Endothelial cell of umbilical vein (primary cell): ENCODE data around the gene DLST. TPM values are rescaled to one million over a fixed set of nuclear protein-coding genes. Genes with fewer than 3 reads are reported as not detected.

Source experiments
- BruUV-seq: library from RNA; stranded (reverse); fragments of 400-500 nt; replicated peaks from 2 replicates; lab custom pipeline; 2021; lab: Mats Ljungman, UMichigan
- CTCF ChIA-PET: fragments of 300-600, 350-600 bp; sonication (Branson Sonifier 250); formaldehyde crosslinking; loops from one replicate; lab custom pipeline; 2021; ENCODE audit warnings: antibody characterized with exemption, inconsistent platforms; lab: Charles Lee
- POLR2A ChIA-PET: fragments of 300-600, 350-600 bp; sonication (Branson Sonifier 250); formaldehyde crosslinking; loops from one replicate; lab custom pipeline; 2021; ENCODE audit warnings: antibody characterized with exemption, inconsistent platforms; lab: Charles Lee
- DNase-seq: peaks from one replicate; pipeline ENCODE4 v3.0.0-alpha.2; 2011; ENCODE audit warnings: low read depth, low spot score
- FAIRE-seq: peaks from 2 replicates; lab custom pipeline; 2011; peaks lifted over from hg19 to GRCh38; lab: Jason Lieb, UNC
- H2AFZ ChIP-seq: 2 replicates; pipeline ENCODE4 v1.6.0; 2012; ENCODE audit warnings: low read depth, low read length, control low read depth, inconsistent platforms
- H3K27ac ChIP-seq: 2 replicates; pipeline ENCODE4 v1.5.1; 2011; ENCODE audit warnings: low read depth, mild to moderate bottlenecking, control low read depth, low read length, moderate library complexity; ENCODE audit not compliant: insufficient read depth
- H3K27me3 ChIP-seq, 2 experiments: 2 replicates each; pipeline versions ENCODE4 v1.6.0 to v1.6.1; 2011; ENCODE audit warnings: low read length in 2 of 2, mixed read lengths in 1 of 2; ENCODE audit not compliant: control insufficient read depth in 2 of 2, insufficient read depth in 2 of 2
- H3K36me3 ChIP-seq, 2 experiments: 2 replicates in 1 of 2; 3 replicates in 1 of 2; pipeline ENCODE4 v1.5.1; 2011; ENCODE audit warnings: low read length in 2 of 2, mild to moderate bottlenecking in 1 of 2, moderate library complexity in 1 of 2; ENCODE audit not compliant: control insufficient read depth in 2 of 2, insufficient read depth in 2 of 2; ENCODE audit errors: extremely low read depth in 1 of 2
- H3K4me1 ChIP-seq: 3 replicates; pipeline ENCODE4 v1.5.1; 2011; ENCODE audit warnings: mild to moderate bottlenecking, low read length; ENCODE audit not compliant: control insufficient read depth, insufficient read depth; ENCODE audit errors: extremely low read depth
- H3K4me2 ChIP-seq: 2 replicates; pipeline ENCODE4 v1.6.1; 2011; ENCODE audit warnings: low read length, control low read depth, mixed read lengths; ENCODE audit not compliant: insufficient read depth
- H3K4me3 ChIP-seq, 3 experiments: fragments of 200-600 bp in 1 of 3; sonication (generic), shearing (Covaris generic) in 1 of 3; replicated peaks in 1 of 3; 2 replicates each; pipeline ENCODE4 v1.5.1; 2011 to 2016; ENCODE audit warnings: control low read depth in 3 of 3, low read length in 3 of 3, mild to moderate bottlenecking in 2 of 3, inconsistent platforms in 1 of 3, low read depth in 1 of 3, moderate library complexity in 1 of 3; ENCODE audit not compliant: insufficient read depth in 1 of 3
- H3K79me2 ChIP-seq: 2 replicates; pipeline ENCODE4 v1.6.0; 2012; ENCODE audit warnings: low read length, inconsistent platforms; ENCODE audit not compliant: control insufficient read depth, insufficient read depth
- H3K9ac ChIP-seq: replicated peaks from 2 replicates; pipeline ENCODE3; 2011; ENCODE audit warnings: low read length, control low read depth; ENCODE audit not compliant: insufficient read depth; ENCODE audit errors: extremely low read depth
- H3K9me1 ChIP-seq: replicated peaks from 3 replicates; pipeline ENCODE4 v1.6.0; 2011; ENCODE audit warnings: mild to moderate bottlenecking, low read length; ENCODE audit not compliant: control insufficient read depth, insufficient read depth; ENCODE audit errors: extremely low read depth
- H3K9me3 ChIP-seq: replicated peaks from 2 replicates; pipeline ENCODE4 v1.5.1; 2012; ENCODE audit warnings: low read length, inconsistent platforms; ENCODE audit not compliant: control insufficient read depth, insufficient read depth
- H4K20me1 ChIP-seq: replicated peaks from 2 replicates; pipeline ENCODE3; 2011; ENCODE audit warnings: mild to moderate bottlenecking, low read length; ENCODE audit not compliant: control insufficient read depth, insufficient read depth; ENCODE audit errors: extremely low read depth
- CTCF ChIP-seq, 2 donors: IDR thresholded peaks; 1 replicate in 1 of 2; 2 replicates in 1 of 2; pipeline ENCODE4 v1.5.1; 2011; ENCODE audit warnings: low read length in 2 of 2, mild to moderate bottlenecking in 2 of 2, moderate library complexity in 2 of 2, control low read depth in 1 of 2, inconsistent platforms in 1 of 2, low read depth in 1 of 2; ENCODE audit not compliant: insufficient read depth in 1 of 2; ENCODE audit errors: extremely low read depth in 1 of 2
- EZH2 ChIP-seq: IDR thresholded peaks from 2 replicates; pipeline ENCODE4 v1.6.1; 2012; ENCODE audit warnings: borderline replicate concordance, low read depth, mild to moderate bottlenecking, moderate library complexity, low read length, inconsistent platforms; ENCODE audit not compliant: severe bottlenecking
- GATA2 ChIP-seq: IDR thresholded peaks from 2 replicates; pipeline ENCODE4 v1.7.0; 2011; ENCODE audit warnings: low read depth, mild to moderate bottlenecking, moderate library complexity, mixed read lengths, low read length; ENCODE audit not compliant: insufficient read length, insufficient read depth
- POLR2A ChIP-seq: IDR thresholded peaks from 2 replicates; pipeline ENCODE4 v1.6.1; 2012; ENCODE audit warnings: low read depth, mild to moderate bottlenecking, control low read depth, low read length
- dilution Hi-C: fragments of 300-500 bp; cut with MboI; formaldehyde crosslinking; loops from one replicate; pipeline ENCODE4 v1.15.0; 2019; ENCODE audit warnings: low sequenced_read_pairs; ENCODE audit not compliant: extremely low pct_ligation_motif_present
- intact Hi-C: fragments of 100-400 bp; cut with micrococcal nuclease; formaldehyde crosslinking; loops from one replicate; pipeline ENCODE4 v1.10.0; 2022
- polyA plus RNA-seq, 4 experiments: library from polyadenylated mRNA; depleted of rRNA in 3 of 4; stranded (reverse) in 3 of 4; unstranded in 1 of 4; fragments of >200 nt; gene quantifications; 2 replicates each; pipeline versions ENCODE4 v1.2.1 to v1.2.3, GENCODE V29; 2011 to 2012; ENCODE audit warnings: missing spikeins in 1 of 4
- total RNA-seq: library from RNA; stranded (reverse); gene quantifications from 2 replicates; pipeline ENCODE4 v1.2.3, GENCODE V29; 2021
- TF ChIP-seq, protein P1 (sequence below): IDR thresholded peaks from 2 replicates; pipeline ENCODE4 v1.6.1; 2011; ENCODE audit not compliant: insufficient read depth, insufficient read length

The DLST gene
- total and polyA plus RNA-seq, 2 donors (not counting 3 experiments of a cell fraction or from before 2014, with no cell fraction given): 98.4 to 110 TPM

GRCh38 chr14:74942608-74943007 lies 60.9 kb downstream of the DLST start:
- intact Hi-C loops (no loop called here), dilution Hi-C loops (no loop called here)
- Histone ChIP-seq H4K20me1 (no peaks in the 10 kb centered on the region), H3K79me2 (no peaks in the 10 kb centered on the region), H3K4me3 (no peak overlapping the region), H3K4me1 (peaks cover 51% of the 10 kb centered on the region), H3K36me3 (peaks cover 17 to 27% of the 10 kb centered on the region in 2 experiments), H3K27ac (peak overlapping the region; percentile 42), H2AFZ (no peak overlapping the region), H3K9ac (no peak overlapping the region), H3K9me1 (no peaks in the 10 kb centered on the region), H3K9me3 (no peaks in the 10 kb centered on the region), H3K4me2 (no peak overlapping the region), H3K27me3 (no peaks in the 10 kb centered on the region)
- FAIRE-seq (no peak), DNase-seq (no peak)
- BruUV-seq: no TSS peak
- POLR2A ChIA-PET: interaction anchor here (1.9 kb wide), 1 partner anchor 146 kb away, joined by 6 read pairs; no protein-coding TSS in a partner anchor
- CTCF ChIA-PET: interaction anchor here (1.5 to 3.1 kb wide), 5 partner anchors 34 to 146 kb away, joined by 3 to 32 read pairs (median 9); no protein-coding TSS in a partner anchor
- no peak for TF ChIP-seq GATA2
- TF ChIP-seq POLR2A: peak; percentile 13
- no peak for TF ChIP-seq CTCF (IDR thresholded peaks at IDR 0.05; ENCODE audit: extremely low read depth in 1 of 2, insufficient read depth in 1 of 2, low read depth in 1 of 2, low read length in 2 of 2)
- TF ChIP-seq, protein P1, sequence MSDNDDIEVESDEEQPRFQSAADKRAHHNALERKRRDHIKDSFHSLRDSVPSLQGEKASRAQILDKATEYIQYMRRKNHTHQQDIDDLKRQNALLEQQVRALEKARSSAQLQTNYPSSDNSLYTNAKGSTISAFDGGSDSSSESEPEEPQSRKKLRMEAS: no peak
- no peak for TF ChIP-seq EZH2
